H9 (cell line): ENCODE results near the gene DIAPH3. TPM values are rescaled to one million over a fixed set of nuclear protein-coding genes. Genes with fewer than 3 reads are reported as not detected.

Source experiments
- DNase-seq: peaks from one replicate; pipeline ENCODE4 v3.0.0-alpha.2; 2017
- H2AFZ ChIP-seq: one replicate; pipeline ENCODE4 v1.6.1; 2013; ENCODE audit warnings: mild to moderate bottlenecking, low read length, control low read depth, moderate library complexity
- H2AK5ac ChIP-seq: 2 replicates; pipeline ENCODE4 v1.6.1; 2013; ENCODE audit warnings: low read length, control low read depth, mixed read lengths; ENCODE audit not compliant: insufficient read length
- H2BK120ac ChIP-seq: one replicate; pipeline ENCODE4 v1.6.1; 2013; ENCODE audit warnings: low read depth, mild to moderate bottlenecking, low read length, control low read depth, inconsistent platforms; ENCODE audit not compliant: poor library complexity, severe bottlenecking
- H2BK12ac ChIP-seq: 2 replicates; pipeline ENCODE4 v1.6.1; 2013; ENCODE audit warnings: low read length, control low read depth, mixed read lengths, low read depth; ENCODE audit not compliant: insufficient read length
- H2BK15ac ChIP-seq: 2 replicates; pipeline ENCODE4 v1.6.1; 2013; ENCODE audit warnings: low read depth, low read length, control low read depth
- H2BK20ac ChIP-seq: one replicate; pipeline ENCODE4 v1.6.1; 2013; ENCODE audit warnings: low read depth, mild to moderate bottlenecking, low read length, control low read depth, inconsistent platforms; ENCODE audit not compliant: poor library complexity, severe bottlenecking
- H2BK5ac ChIP-seq: 2 replicates; pipeline ENCODE4 v1.6.1; 2013; ENCODE audit warnings: low read length, control low read depth, mixed read lengths; ENCODE audit not compliant: insufficient read length
- H3K14ac ChIP-seq: 2 replicates; pipeline ENCODE4 v1.6.1; 2013; ENCODE audit warnings: low read length, control low read depth; ENCODE audit not compliant: insufficient read depth
- H3K18ac ChIP-seq: 2 replicates; pipeline ENCODE4 v1.6.1; 2013; ENCODE audit warnings: low read depth, mild to moderate bottlenecking, mixed read lengths, low read length, control low read depth; ENCODE audit not compliant: insufficient read length
- H3K23ac ChIP-seq: 2 replicates; pipeline ENCODE4 v1.6.1; 2013; ENCODE audit warnings: low read length, control low read depth, mixed read lengths, low read depth; ENCODE audit not compliant: insufficient read length
- H3K23me2 ChIP-seq: 2 replicates; pipeline ENCODE4 v1.6.1; 2013; ENCODE audit warnings: low read depth, mild to moderate bottlenecking, mixed read lengths, low read length, control low read depth; ENCODE audit not compliant: insufficient read length, poor library complexity, severe bottlenecking
- H3K27ac ChIP-seq: 2 replicates; pipeline ENCODE4 v1.5.1; 2013; ENCODE audit warnings: low read length, control low read depth, mixed read lengths, low read depth; ENCODE audit not compliant: insufficient read length
- H3K27me3 ChIP-seq: 2 replicates; pipeline ENCODE4 v1.6.1; 2013; ENCODE audit warnings: low read length, control low read depth, inconsistent platforms; ENCODE audit not compliant: insufficient read depth
- H3K4ac ChIP-seq: 2 replicates; pipeline ENCODE4 v1.6.1; 2013; ENCODE audit warnings: low read depth, mild to moderate bottlenecking, control low read depth, inconsistent platforms, low read length, moderate library complexity
- H3K4me1 ChIP-seq: 2 replicates; pipeline ENCODE4 v1.6.1; 2013; ENCODE audit warnings: low read length, control low read depth, inconsistent platforms; ENCODE audit not compliant: insufficient read depth
- H3K4me2 ChIP-seq: 2 replicates; pipeline ENCODE4 v1.6.1; 2013; ENCODE audit warnings: low read length, control low read depth, mixed read lengths; ENCODE audit not compliant: insufficient read length, insufficient read depth
- H3K56ac ChIP-seq: 2 replicates; pipeline ENCODE4 v1.6.1; 2013; ENCODE audit warnings: low read depth, mild to moderate bottlenecking, mixed read lengths, low read length, control low read depth; ENCODE audit not compliant: insufficient read length
- H3K79me1 ChIP-seq: 2 replicates; pipeline ENCODE4 v1.6.1; 2013; ENCODE audit warnings: low read depth, mild to moderate bottlenecking, moderate library complexity, low read length, control low read depth, inconsistent platforms; ENCODE audit not compliant: insufficient read depth, poor library complexity, severe bottlenecking
- H3K79me2 ChIP-seq: 2 replicates; pipeline ENCODE4 v1.6.1; 2013; ENCODE audit warnings: low read length, control low read depth, inconsistent platforms; ENCODE audit not compliant: insufficient read depth
- H3K9ac ChIP-seq: 2 replicates; pipeline ENCODE4 v1.6.1; 2013; ENCODE audit warnings: low read length, control low read depth, mixed read lengths; ENCODE audit not compliant: insufficient read length; ENCODE audit errors: extremely low read depth
- H3K9me3 ChIP-seq: one replicate; pipeline ENCODE4 v1.6.1; 2013; ENCODE audit warnings: low read depth, low read length, inconsistent platforms; ENCODE audit not compliant: control insufficient read depth
- H3T11ph ChIP-seq: one replicate; pipeline ENCODE4 v1.6.1; 2013; ENCODE audit warnings: mild to moderate bottlenecking, low read length, control low read depth, inconsistent platforms
- H4K20me1 ChIP-seq: one replicate; pipeline ENCODE4 v1.6.1; 2013; ENCODE audit not compliant: control insufficient read depth, insufficient read length, insufficient read depth
- H4K5ac ChIP-seq: 2 replicates; pipeline ENCODE4 v1.6.1; 2013; ENCODE audit warnings: low read depth, mild to moderate bottlenecking, mixed read lengths, low read length, control low read depth; ENCODE audit not compliant: insufficient read length
- H4K8ac ChIP-seq: replicated peaks from 2 replicates; pipeline ENCODE4 v1.6.1; 2013; ENCODE audit warnings: low read length, control low read depth, mixed read lengths, low read depth; ENCODE audit not compliant: insufficient read length
- H4K91ac ChIP-seq: 2 replicates; pipeline ENCODE4 v1.6.1; 2013; ENCODE audit warnings: low read depth, mild to moderate bottlenecking, moderate library complexity, mixed read lengths, low read length, control low read depth; ENCODE audit not compliant: insufficient read length
- H3K27ac Mint-ChIP-seq, 3 experiments: 2 replicates in 2 of 3; 3 replicates in 1 of 3; pipeline ENCODE4 v1.8.0; 2020 to 2021; ENCODE audit warnings: mixed read lengths in 3 of 3, mild to moderate bottlenecking in 1 of 3, moderate library complexity in 1 of 3
- H3K27me3 Mint-ChIP-seq: 2 replicates; pipeline ENCODE4 v1.8.0; 2021; ENCODE audit warnings: low read depth, mild to moderate bottlenecking, moderate library complexity, mixed read lengths
- H3K36me3 Mint-ChIP-seq, 3 experiments: 2 replicates in 2 of 3; 3 replicates in 1 of 3; pipeline ENCODE4 v1.8.0; 2020 to 2021; ENCODE audit warnings: low read depth in 3 of 3, mixed read lengths in 3 of 3; ENCODE audit not compliant: insufficient read depth in 1 of 3
- H3K4me1 Mint-ChIP-seq, 2 experiments: 2 replicates each; pipeline ENCODE4 v1.8.0; 2020; ENCODE audit warnings: mixed read lengths in 2 of 2
- H3K4me3 Mint-ChIP-seq, 2 experiments: 2 replicates in 1 of 2; 3 replicates in 1 of 2; pipeline ENCODE4 v1.8.0; 2020 to 2021; ENCODE audit warnings: mild to moderate bottlenecking in 2 of 2, mixed read lengths in 2 of 2, moderate library complexity in 1 of 2
- H3K9me3 Mint-ChIP-seq, 2 experiments: 2 replicates in 1 of 2; 3 replicates in 1 of 2; pipeline ENCODE4 v1.8.0; 2020; ENCODE audit warnings: mild to moderate bottlenecking in 2 of 2, mixed read lengths in 2 of 2, moderate library complexity in 1 of 2
- WGBS: extraction: QIAGEN DNeasy Blood & Tissue Kit; methylation state at CpG from one replicate; pipeline ENCODE4 v1.1.7; 2013; ENCODE audit warnings: missing lambda C conversion rate, low lambda C conversion rate, mixed read lengths; ENCODE audit not compliant: insufficient read length; ENCODE audit errors: extremely low coverage; 5-methylcytosine and 5-hydroxymethylcytosine counted together
- total RNA-seq: library from RNA; stranded (reverse); gene quantifications from 2 replicates; pipeline ENCODE4 v1.2.1, GENCODE V29; 2021
- TF ChIP-seq, protein P1 (sequence below): fragments of 200-600 bp; sonication (generic); conservative IDR thresholded peaks from 3 replicates; pipeline ENCODE4 v1.8.0; 2021; ENCODE audit warnings: antibody characterized with exemption, mild to moderate bottlenecking

The DIAPH3 gene
- total RNA-seq, 1 experiment from 2014 or later = 23.1 TPM

DNA sequence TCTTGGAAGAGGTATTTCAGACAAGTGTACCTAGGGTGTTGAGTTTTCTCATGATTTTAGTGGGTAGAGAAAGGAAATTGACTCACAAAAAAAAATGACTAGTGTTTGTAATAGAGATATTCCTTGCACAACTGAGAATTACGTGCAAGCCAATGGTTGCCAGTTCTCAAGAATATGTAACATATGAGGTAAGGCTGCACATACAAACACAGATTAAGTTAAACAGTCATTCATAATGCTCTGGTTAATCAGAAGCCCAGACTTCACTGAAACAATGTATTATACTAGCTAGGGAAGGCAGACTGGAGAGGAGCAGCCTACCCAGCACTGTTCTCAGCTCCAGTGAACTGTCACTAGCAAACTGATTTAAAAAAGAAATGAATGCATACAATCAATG, 418.3 kb downstream of the DIAPH3 start:
- no peak overlapping the region for H2BK20ac ChIP-seq
- WGBS = no CpG with 5 or more reads among the region's 1 CpG

More for the DNA sequence above, 418.3 kb downstream of the DIAPH3 start:
- no peak overlapping the region for H3K18ac ChIP-seq
- H3K27ac ChIP-seq = no peak overlapping the region
- H2AK5ac ChIP-seq = no peak overlapping the region
- peaks cover 31 to 35% of the 10 kb centered on the region in 2 experiments for H3K4me1 Mint-ChIP-seq
- H3K4me2 ChIP-seq = no peak overlapping the region
- no peaks in the 10 kb centered on the region for H3K79me2 ChIP-seq
- no peak overlapping the region for H2AFZ ChIP-seq
- no peak overlapping the region for H4K5ac ChIP-seq
- DNase-seq = no peak
- no peak overlapping the region for H3T11ph ChIP-seq
- H3K9me3 Mint-ChIP-seq = no peaks in the 10 kb centered on the region
- H2BK15ac ChIP-seq = no peak overlapping the region
- no peak overlapping the region for H2BK120ac ChIP-seq
- H3K4me1 ChIP-seq = peaks cover 9% of the 10 kb centered on the region
- H3K79me1 ChIP-seq = no peaks in the 10 kb centered on the region
- no peak overlapping the region for H3K9ac ChIP-seq
- H4K8ac ChIP-seq = no peak overlapping the region
- no peak overlapping the region for H3K4me3 Mint-ChIP-seq
- H3K56ac ChIP-seq = no peak overlapping the region
- TF ChIP-seq, protein P1, sequence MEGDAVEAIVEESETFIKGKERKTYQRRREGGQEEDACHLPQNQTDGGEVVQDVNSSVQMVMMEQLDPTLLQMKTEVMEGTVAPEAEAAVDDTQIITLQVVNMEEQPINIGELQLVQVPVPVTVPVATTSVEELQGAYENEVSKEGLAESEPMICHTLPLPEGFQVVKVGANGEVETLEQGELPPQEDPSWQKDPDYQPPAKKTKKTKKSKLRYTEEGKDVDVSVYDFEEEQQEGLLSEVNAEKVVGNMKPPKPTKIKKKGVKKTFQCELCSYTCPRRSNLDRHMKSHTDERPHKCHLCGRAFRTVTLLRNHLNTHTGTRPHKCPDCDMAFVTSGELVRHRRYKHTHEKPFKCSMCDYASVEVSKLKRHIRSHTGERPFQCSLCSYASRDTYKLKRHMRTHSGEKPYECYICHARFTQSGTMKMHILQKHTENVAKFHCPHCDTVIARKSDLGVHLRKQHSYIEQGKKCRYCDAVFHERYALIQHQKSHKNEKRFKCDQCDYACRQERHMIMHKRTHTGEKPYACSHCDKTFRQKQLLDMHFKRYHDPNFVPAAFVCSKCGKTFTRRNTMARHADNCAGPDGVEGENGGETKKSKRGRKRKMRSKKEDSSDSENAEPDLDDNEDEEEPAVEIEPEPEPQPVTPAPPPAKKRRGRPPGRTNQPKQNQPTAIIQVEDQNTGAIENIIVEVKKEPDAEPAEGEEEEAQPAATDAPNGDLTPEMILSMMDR = no peak
- peak overlapping the region in 1 of 3 experiments; percentile 35; a peak in 2 of 7 replicates for H3K27ac Mint-ChIP-seq
- no peaks in the 10 kb centered on the region for H3K27me3 ChIP-seq
- H3K36me3 Mint-ChIP-seq = peaks cover 0 to 5% (median 2%) of the 10 kb centered on the region in 3 experiments; a peak in 3 of 7 replicates
- no peaks in the 10 kb centered on the region for H4K20me1 ChIP-seq
- H2BK5ac ChIP-seq = no peak overlapping the region
- H3K23ac ChIP-seq = no peak overlapping the region
- no peak overlapping the region for H3K4ac ChIP-seq
- no peak overlapping the region for H4K91ac ChIP-seq
- H3K27me3 Mint-ChIP-seq = no peaks in the 10 kb centered on the region
- no peak overlapping the region for H2BK12ac ChIP-seq
- H3K9me3 ChIP-seq = no peaks in the 10 kb centered on the region
- no peak overlapping the region for H3K14ac ChIP-seq
- H3K23me2 ChIP-seq = no peaks in the 10 kb centered on the region
